GM18868 (cell line): Measurements from ENCODE around the gene FURIN.
"Not testable (repeated sequence)": the region's sequence is repeated elsewhere in the genome, so short reads cannot be mapped to it uniquely, and the experiment has no call there.

Experiments used
- ATAC-seq: cut with Tn5 transposase; IDR thresholded peaks from one replicate; pipeline ENCODE4 v1.9.1; 2021; ENCODE audit warnings: mild to moderate bottlenecking, moderate library complexity; ENCODE audit not compliant: unreplicated experiment

The FURIN gene

GRCh38 chr15:90901175-90902039 is 33.0 kb downstream of the FURIN start:
- ATAC-seq: no peak

- peak; percentile 72 for ATAC-seq
These were observed 33.9 kb downstream of the FURIN start for GRCh38 chr15:90902040-90902839.

GRCh38 chr15:90902840-90903732 is 34.7 kb downstream of the FURIN start, which contains the start of gene MAN2A2:
Gene MAN2A2, plus strand, starts transcription at chr15:90903302. Its CDS starts 906 bp downstream, at chr15:90904208.
- ATAC-seq: peak; percentile 56

GRCh38 chr15:90903733-90904536 is 35.5 kb downstream of the FURIN start:
- ATAC-seq: no peak

- no peak for ATAC-seq
These were observed 36.4 kb downstream of the FURIN start for GRCh38 chr15:90904746-90905145.

GRCh38 chr15:90905306-90906180 is 37.2 kb downstream of the FURIN start:
- no peak for ATAC-seq

GRCh38 chr15:90906181-90906849 is 37.9 kb downstream of the FURIN start:
- no peak for ATAC-seq

GRCh38 chr15:90907051-90907660 is 38.8 kb downstream of the FURIN start:
- ATAC-seq: no peak

GRCh38 chr15:90907838-90908507 is 39.6 kb downstream of the FURIN start:
- ATAC-seq: no peak

- not testable (repeated sequence) for ATAC-seq
These were observed 41.1 kb downstream of the FURIN start for GRCh38 chr15:90909449-90909848.

- no peak for ATAC-seq
These were observed 41.6 kb downstream of the FURIN start for GRCh38 chr15:90909976-90910375.

GRCh38 chr15:90910441-90911301 is 42.3 kb downstream of the FURIN start:
- ATAC-seq: no peak

GRCh38 chr15:90911302-90911623 is 42.9 kb downstream of the FURIN start:
- ATAC-seq: no peak

GRCh38 chr15:90911906-90912769 is 43.8 kb downstream of the FURIN start:
- ATAC-seq: no peak

- ATAC-seq: no peak
These were observed 44.3 kb downstream of the FURIN start for GRCh38 chr15:90912770-90913075.

- ATAC-seq: no peak
These were observed 45.1 kb downstream of the FURIN start for GRCh38 chr15:90913398-90913944.
